Kidney (tissue), 14 donors: ENCODE results near the gene PTN. TPM values are rescaled to one million over a fixed set of nuclear protein-coding genes. Genes with fewer than 3 reads are reported as not detected.

Source experiments
- DNase-seq, 5 donors: peaks; one replicate each; pipeline ENCODE4 v3.0.0-alpha.2; 2013 to 2020
- FAIRE-seq: peaks from 2 replicates; lab custom pipeline; 2012; peaks lifted over from hg19 to GRCh38; lab: Jason Lieb, UNC
- H3K27ac ChIP-seq, 2 donors: one replicate each; pipeline ENCODE4 v1.7.0; 2013; ENCODE audit warnings: low read depth in 2 of 2, low read length in 2 of 2, inconsistent platforms in 1 of 2
- H3K27me3 ChIP-seq: one replicate; pipeline ENCODE4 v1.7.1; 2013; ENCODE audit warnings: low read length, inconsistent platforms; ENCODE audit not compliant: control insufficient read depth, insufficient read depth
- H3K36me3 ChIP-seq, 3 donors: one replicate each; pipeline versions ENCODE4 v1.7.0 to v1.7.1; 2013; ENCODE audit warnings: low read length in 3 of 3, control low read depth in 1 of 3, inconsistent platforms in 1 of 3; ENCODE audit not compliant: insufficient read depth in 3 of 3, control insufficient read depth in 2 of 3
- H3K4me1 ChIP-seq, 3 donors: one replicate each; pipeline versions ENCODE4 v1.7.0 to v1.7.1; 2013; ENCODE audit warnings: low read length in 3 of 3, inconsistent platforms in 1 of 3, low read depth in 1 of 3; ENCODE audit not compliant: control insufficient read depth in 2 of 3, insufficient read depth in 2 of 3
- H3K4me3 ChIP-seq, 3 donors: one replicate each; pipeline versions ENCODE4 v1.7.0 to v1.8.1; 2013; ENCODE audit warnings: low read length in 3 of 3, control low read depth in 1 of 3, inconsistent platforms in 1 of 3
- H3K9ac ChIP-seq, 3 donors: one replicate each; pipeline versions ENCODE4 v1.7.0 to v1.7.1; 2013; ENCODE audit warnings: low read length in 3 of 3, control low read depth in 1 of 3, inconsistent platforms in 1 of 3
- H3K9me3 ChIP-seq, 3 donors: one replicate each; pipeline versions ENCODE4 v1.7.0 to v1.7.1; 2013; ENCODE audit warnings: low read length in 3 of 3, control low read depth in 1 of 3, inconsistent platforms in 1 of 3; ENCODE audit not compliant: control insufficient read depth in 2 of 3, insufficient read depth in 1 of 3
- intact Hi-C: fragments of 100-400 bp; cut with DNase I; formaldehyde crosslinking; loops from one replicate; pipeline ENCODE4 v1.11.1; 2022
- polyA plus RNA-seq: library from polyadenylated mRNA; stranded (reverse); fragments of 350-450 nt; fragmentation: Illumina TruSeq; extraction: RNeasy Lipid Tissue Mini Kit (QIAGEN cat#74804); gene quantifications from one replicate; pipeline ENCODE4 v1.2.3, GENCODE V29; 2014; ENCODE audit warnings: low read depth, low replicate concordance; ENCODE audit not compliant: insufficient read depth
- total RNA-seq: library from RNA; stranded (reverse); fragmentation: NEBNext Ultra II Directional; extraction: Animal tissue kit (Norgen Biotek cat#: 25700); gene quantifications from one replicate; pipeline ENCODE4 v1.2.1, GENCODE V29; 2021
- TF ChIP-seq, protein P1 (sequence below): IDR thresholded peaks from 3 replicates; pipeline ENCODE4 v1.5.1; 2012; ENCODE audit warnings: mild to moderate bottlenecking, moderate library complexity, borderline replicate concordance; ENCODE audit not compliant: insufficient read depth; ENCODE audit errors: extremely low read depth
- donor health status: control.
- donor health status: control.
- donor health status: control.
- donor health status: control.
- donor health status: control.
- donor health status: DM: yes; HTN: yes; CAD: no.
- donor health status: Normal renal cell carcinoma (clear cell type).

Gene PTN
- total and polyA plus RNA-seq, 2 donors from 2014 or later: 12.0 to 17.2 TPM

DNA sequence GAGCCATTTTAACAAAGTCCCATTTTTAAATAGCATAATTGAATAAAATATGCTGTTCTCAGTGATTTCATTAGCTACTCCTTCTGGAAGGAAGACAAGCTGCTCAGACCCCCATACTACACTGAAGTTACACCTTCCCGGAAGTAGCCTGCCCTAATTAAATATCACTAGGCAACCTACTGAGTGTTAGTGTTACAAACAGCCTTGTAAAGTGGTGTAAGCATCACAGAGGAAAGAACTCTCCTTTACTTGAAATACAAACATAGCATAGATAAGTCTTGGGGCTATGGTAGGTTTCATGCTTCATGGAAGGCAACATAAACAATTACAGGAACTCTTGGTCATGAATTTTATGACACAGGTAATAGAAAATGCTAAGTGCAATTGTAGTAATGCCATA, 43.4 kb upstream of the PTN start:
- FAIRE-seq (no peak), DNase-seq (peak in 1 of 5 donors; percentile 10)
- H3K9me3 ChIP-seq: no peaks in the 10 kb centered on the region
- no peaks in the 10 kb centered on the region for H3K36me3 ChIP-seq
- TF ChIP-seq, protein P1, sequence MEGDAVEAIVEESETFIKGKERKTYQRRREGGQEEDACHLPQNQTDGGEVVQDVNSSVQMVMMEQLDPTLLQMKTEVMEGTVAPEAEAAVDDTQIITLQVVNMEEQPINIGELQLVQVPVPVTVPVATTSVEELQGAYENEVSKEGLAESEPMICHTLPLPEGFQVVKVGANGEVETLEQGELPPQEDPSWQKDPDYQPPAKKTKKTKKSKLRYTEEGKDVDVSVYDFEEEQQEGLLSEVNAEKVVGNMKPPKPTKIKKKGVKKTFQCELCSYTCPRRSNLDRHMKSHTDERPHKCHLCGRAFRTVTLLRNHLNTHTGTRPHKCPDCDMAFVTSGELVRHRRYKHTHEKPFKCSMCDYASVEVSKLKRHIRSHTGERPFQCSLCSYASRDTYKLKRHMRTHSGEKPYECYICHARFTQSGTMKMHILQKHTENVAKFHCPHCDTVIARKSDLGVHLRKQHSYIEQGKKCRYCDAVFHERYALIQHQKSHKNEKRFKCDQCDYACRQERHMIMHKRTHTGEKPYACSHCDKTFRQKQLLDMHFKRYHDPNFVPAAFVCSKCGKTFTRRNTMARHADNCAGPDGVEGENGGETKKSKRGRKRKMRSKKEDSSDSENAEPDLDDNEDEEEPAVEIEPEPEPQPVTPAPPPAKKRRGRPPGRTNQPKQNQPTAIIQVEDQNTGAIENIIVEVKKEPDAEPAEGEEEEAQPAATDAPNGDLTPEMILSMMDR: no peak
- no peaks in the 10 kb centered on the region for H3K27me3 ChIP-seq
- H3K4me3 ChIP-seq: no peak overlapping the region
- no peak overlapping the region for H3K27ac ChIP-seq
- intact Hi-C loops: no loop called here
- no peak overlapping the region for H3K9ac ChIP-seq
- no peaks in the 10 kb centered on the region for H3K4me1 ChIP-seq

DNA sequence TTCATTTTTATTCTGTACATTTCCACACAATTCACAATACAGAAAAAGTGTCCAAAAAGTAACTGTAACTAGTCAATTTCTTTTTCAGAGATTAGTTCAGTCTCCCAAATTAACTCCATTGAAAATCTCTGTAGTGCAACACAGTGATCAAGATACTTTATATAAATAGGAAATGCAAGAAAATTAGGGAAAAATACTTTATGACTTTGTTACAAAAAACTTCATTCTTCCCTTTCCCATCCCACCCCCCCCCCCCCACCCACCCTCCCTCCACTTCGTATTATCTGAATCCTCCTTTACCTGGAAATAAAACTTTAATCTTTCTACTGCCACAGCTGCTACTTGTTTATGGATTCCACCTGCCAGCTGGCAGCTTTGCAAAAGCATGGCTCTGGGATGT, 37.5 kb upstream of the PTN start:
- H3K9ac ChIP-seq: no peak overlapping the region

GRCh38 chr7:137373507-137373906, 30.0 kb upstream of the PTN start:
- H3K4me1 ChIP-seq: no peaks in the 10 kb centered on the region
- H3K9me3 ChIP-seq: no peaks in the 10 kb centered on the region
- no peak for FAIRE-seq
- no peak overlapping the region for H3K4me3 ChIP-seq
- no peak for DNase-seq
- TF ChIP-seq, protein P1: no peak
- no peak overlapping the region for H3K9ac ChIP-seq
- intact Hi-C loops: no loop called here
- no peak overlapping the region for H3K27ac ChIP-seq
- H3K36me3 ChIP-seq: no peaks in the 10 kb centered on the region
- H3K27me3 ChIP-seq: no peaks in the 10 kb centered on the region

More for the DNA sequence above, 37.5 kb upstream of the PTN start:
- TF ChIP-seq, protein P1: no peak
- Histone ChIP-seq H3K4me3 (no peak overlapping the region), H3K27ac (no peak overlapping the region), H3K27me3 (no peaks in the 10 kb centered on the region), H3K4me1 (no peaks in the 10 kb centered on the region), H3K9me3 (no peaks in the 10 kb centered on the region), H3K36me3 (no peaks in the 10 kb centered on the region)
- FAIRE-seq (no peak), DNase-seq (no peak)
- intact Hi-C loops: no loop called here

GRCh38 chr7:137371616-137372015, 28.1 kb upstream of the PTN start:
- no peak for FAIRE-seq
- intact Hi-C loops: no loop called here
- Histone ChIP-seq H3K4me1 (no peaks in the 10 kb centered on the region), H3K27me3 (no peaks in the 10 kb centered on the region), H3K9ac (no peak overlapping the region), H3K36me3 (no peaks in the 10 kb centered on the region), H3K4me3 (no peak overlapping the region), H3K27ac (no peak overlapping the region), H3K9me3 (no peaks in the 10 kb centered on the region)
- DNase-seq: no peak
- TF ChIP-seq, protein P1: no peak
